Measurements from ENCODE around the gene CRYBA2.

Gene CRYBA2

DNA sequence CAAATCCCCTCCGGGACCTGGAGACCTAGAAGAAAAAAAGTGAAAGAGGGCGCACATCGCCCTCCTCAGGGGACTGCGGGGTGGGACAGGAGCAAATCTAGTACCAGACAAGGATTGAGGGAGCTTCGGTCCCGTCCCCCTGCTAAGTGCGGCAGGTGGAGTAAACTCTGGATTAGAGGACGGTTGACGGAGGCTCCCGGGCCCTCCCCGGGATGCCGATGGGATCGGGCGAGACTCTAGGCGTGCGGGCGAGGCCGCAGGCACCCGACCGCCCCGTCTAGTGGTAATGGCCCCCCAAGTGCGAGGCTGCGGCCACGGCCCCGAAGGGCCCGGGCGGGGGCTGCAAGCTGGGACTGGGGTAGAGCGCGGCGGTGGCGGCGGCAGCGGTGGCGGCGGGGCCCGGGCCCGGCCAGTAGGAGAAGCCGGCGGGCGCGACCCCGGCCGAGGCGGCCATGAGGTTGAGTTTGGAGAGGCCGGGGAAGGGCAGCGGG is 11.8 kb downstream of the CRYBA2 start:
- no peak for DNase-seq

DNA sequence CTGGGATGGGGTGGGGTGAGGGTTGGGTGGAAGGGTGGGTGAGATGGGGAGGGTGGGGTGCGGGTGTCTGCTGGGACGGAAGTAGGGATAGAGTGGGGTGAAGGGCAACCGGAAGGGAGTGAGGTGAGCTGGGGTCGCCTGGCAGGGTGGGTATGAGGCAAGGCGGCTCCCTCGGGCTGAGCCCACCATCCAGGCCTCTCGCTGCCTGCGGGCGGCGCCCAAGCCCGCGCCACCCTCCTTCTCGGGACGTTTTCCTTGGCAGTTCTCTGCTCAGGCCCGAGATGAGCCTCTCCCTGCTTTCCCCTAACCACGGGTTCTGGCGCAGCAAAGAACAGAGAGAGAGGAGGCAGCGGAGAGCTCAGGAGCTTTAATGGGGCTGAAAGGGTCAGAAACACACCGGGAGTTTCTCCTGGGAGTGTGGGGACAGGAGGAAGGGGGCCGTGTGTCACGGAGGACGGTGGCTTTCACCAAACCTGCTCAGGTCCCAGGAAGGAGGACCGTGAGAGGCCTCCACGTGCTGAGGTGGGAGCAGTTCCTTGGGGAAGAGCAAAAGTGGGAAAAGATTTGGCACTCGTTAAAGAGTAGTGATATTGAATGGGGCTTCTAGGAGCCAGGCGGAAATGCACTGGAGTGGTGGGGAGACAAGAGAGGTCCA is 12.4 kb downstream of the CRYBA2 start:
- DNase-seq: no peak

DNA sequence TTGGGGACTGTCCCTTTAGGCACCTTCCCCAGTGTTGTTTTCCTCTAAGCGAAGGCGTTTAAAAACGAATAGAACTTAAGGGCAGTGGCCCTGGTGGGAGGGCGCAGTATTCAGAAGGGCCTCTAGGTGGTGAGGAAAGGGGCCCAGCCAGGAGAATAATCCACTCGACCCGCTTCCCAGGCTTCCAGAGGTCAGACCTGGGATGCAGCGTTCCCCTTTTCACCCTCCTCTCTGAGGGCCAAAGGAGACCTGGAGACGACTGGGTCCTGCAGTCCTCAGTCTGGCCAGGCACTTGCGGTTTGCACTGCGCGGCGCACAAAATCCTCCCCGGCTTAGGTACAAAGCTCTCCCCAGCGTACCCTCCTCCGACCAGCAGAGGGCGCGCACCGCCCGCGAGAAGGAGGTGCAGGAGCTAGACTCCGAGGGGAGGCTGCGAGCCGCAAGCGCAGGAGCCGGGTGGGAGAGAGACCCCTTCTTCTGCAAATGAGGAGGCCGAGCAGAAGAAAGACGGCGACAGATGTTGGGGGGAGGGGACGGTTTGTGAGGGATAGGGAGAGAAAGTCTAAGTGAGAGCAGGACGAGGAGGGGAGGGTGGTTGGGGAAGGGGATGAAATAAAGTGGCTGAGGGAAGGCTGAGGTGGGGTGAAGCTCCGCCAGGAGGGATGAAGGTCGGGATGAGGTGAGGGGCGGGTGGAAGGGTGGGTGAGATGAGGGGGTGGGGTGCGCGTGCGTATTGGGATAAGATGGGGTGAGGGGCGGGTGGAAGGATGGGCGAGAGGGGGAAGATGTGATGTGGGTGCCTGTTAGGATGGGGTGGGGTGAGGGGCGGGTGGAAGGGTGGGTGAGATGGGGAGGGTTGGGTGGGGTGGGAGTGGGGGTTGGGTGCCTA is 13.1 kb downstream of the CRYBA2 start:
- peak; percentile 61 to 68 for DNase-seq

DNA sequence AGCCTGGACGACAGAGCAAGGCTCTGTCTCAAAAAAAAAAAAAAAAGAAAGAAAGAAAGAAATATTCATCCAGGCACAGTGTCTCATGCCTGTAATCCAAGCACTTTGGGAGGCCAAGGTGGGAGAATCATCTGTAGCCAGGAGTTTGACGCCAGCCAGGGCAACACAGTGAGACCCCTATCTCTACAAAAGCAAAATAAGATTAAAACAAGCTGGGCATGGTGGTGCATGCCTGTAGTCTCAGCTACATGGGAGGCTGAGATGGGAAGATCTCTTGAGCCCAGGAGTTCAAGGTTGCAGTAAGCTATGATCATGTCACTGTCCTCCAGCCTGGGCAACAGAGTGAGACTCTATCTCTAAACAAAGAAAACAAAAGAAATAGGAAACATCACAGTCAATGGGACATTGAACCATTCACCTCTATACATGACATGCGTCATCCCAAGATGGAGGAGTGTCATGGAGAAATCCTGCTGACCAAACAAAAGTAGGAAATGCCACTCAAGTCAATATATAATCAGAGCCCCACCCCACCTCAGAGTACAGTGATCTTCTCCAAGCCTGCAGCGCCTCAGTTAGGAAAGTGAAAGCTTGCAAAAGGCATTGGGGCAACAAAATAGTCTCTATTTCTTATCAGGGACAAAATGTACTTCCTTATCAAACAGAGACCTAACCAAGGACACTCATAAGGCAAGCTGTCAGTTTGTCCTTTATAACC is 18.0 kb downstream of the CRYBA2 start:
- no peak for DNase-seq

DNA sequence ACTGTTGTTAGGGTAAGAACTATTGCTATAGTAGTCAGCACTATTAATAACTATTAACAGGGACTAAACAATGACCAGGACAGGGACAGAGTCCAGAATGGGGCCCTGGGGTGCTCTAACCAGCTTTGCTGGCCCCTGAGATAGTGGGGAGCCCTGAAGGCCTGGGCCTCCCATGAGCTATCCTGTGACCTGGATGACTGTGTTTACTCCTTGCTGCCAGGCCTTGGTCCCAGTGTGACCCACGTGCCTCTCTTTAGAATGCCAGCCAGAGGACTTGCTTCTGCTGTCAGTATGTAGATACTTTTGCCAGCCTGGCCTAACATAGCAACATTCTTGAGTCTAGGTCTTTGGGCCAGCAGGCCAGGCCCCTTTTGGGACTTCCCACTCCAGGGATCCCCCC is 22.3 kb downstream of the CRYBA2 start:
- no peak for DNase-seq

DNA sequence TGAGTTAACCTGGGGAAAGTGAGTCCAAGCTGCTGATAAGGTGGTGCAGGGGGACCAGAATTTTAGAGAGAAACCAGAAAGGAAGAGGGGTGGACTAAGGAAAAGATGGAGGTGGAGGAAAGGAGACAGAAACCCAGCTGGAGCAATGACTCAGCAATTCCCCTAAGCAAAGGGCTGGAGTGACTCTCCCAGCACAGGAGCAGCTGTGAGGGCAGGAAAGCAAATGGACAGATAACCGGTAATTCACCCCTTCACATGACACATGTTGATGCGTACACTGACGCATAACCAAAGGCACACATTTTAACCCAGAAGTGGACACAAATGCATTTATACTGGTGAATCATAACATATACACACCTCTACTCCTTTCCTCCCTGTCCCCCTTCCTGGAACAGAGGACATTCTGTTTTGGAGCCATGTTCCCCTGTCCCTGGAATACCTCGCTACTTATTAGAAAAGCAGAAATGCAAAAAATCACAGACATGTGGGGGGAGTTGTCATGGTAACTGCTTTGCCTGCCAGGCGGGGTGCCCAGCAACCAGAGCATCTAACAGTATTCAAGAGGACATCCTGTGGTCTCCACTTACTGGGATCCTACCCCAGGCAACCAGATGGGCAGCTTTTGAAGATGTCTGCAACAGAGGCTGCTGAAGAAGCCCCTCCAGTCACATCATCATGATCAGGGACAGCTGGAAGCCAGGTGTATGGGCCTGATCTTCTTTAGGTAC is 29.0 kb downstream of the CRYBA2 start:
- no peak for DNase-seq

DNA sequence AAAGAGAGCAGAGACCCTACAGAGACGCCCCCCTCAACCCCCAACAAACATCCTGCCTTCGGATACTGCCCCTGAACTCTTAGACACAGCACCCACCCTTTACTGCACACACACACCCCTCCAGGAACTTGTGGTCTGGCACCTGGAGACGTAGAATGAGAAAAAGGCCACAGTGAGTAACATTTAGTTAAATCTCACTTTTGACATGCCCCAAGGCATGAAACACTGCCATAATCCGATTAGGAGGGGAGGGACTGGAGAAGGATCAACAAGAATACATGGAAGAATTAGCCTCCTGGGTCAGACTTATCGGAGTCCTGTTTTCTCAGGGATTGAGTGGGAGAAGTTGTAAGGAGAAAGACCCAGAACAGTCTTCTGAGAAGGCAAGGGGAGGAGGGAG is 29.6 kb downstream of the CRYBA2 start:
- DNase-seq: no peak

DNA sequence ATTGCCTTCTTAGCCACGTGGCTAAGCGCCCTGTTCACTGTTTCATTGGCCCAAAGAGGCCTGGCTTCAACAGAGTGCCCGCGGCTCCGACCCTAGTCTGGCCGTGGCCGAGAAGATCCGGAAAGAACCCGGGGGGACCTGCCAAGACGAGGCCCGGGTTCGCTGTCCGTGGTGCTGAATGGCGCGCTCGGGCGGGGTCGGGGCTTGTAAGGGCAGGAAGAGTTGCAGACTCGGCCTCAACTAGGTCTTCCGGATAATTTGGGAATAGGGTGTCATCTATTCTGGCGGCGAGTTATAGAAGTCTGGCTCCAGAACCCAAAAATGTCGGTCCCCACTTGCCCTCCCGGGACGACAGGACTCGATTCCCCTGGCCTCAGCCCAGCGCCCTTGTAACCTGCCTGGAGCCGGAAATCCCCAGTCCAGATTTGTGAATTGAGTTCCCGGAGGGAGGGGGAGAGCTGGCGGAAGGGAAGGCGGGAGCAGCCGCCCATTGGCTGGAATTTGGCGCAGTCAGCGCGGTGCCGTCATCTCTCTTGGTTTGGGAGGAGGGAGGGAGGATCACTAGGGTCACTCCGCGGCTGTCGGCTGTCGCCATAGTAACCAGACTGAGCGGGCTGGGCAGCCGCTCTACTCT is 30.2 kb downstream of the CRYBA2 start:
- DNase-seq: no peak

DNA sequence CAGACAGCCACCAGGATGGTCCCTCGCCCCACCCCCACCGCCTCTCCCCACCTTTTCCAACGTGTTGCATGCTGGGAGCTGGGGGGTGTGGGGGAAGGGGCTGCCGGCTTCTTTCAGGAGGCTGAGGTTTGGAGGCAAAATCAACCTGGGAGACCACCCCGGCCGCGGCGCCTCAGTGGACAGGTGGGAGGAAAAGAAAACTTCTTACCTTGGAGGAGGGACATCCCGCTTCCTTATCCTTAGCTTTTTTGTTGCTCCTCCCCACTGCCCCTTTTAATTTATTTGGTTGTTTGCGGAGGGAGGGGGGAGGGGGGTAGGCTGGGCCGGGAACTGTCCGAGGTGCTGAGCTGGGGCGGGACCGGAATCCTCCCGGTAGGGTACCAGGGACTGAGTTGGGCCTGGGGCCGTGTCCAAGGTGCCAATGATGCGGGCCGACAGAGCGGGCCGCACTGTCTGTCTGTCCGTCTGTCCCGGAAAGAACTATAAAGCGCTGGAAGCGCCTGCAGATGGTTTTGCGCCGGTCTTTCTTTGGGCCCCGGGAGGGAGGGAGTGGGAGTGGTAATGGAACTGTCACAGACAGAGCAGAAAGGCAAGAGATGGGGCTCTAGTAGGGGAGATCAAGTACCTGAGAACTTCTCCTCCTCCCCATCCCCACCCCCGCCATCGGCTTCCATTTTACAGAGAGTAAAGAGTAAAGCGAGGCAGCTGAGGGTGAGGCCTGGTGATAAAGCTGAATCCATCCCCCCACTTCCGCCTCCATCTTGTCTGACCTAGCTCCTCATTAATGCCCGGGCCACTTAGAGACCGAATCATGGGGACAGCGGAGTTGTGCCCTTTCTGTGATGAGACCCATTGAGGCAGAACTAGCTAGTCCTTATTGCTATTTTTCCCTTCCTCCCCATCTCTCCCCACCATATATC is 31.3 kb downstream of the CRYBA2 start:
- no peak for DNase-seq

DNA sequence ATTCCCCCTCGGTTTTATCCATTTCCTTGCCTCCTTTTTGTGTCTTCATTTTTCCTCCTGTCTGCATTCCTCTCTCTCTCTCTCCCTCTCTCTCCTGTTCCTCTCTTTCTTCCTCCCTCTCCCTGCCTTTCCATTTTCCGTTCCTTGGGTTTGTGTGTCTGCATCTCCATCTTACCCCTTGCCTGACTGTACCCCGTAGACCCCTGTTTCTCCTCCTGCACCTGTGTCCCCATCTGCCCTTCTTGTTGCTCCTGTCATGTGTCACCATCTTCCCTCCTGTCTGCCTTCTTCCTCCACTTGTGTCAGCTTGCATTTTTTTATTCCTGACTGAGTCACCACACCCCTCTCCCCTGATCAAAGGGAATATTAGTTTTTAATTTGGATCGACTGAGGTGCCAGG is 32.0 kb downstream of the CRYBA2 start:
- no peak for DNase-seq

DNA sequence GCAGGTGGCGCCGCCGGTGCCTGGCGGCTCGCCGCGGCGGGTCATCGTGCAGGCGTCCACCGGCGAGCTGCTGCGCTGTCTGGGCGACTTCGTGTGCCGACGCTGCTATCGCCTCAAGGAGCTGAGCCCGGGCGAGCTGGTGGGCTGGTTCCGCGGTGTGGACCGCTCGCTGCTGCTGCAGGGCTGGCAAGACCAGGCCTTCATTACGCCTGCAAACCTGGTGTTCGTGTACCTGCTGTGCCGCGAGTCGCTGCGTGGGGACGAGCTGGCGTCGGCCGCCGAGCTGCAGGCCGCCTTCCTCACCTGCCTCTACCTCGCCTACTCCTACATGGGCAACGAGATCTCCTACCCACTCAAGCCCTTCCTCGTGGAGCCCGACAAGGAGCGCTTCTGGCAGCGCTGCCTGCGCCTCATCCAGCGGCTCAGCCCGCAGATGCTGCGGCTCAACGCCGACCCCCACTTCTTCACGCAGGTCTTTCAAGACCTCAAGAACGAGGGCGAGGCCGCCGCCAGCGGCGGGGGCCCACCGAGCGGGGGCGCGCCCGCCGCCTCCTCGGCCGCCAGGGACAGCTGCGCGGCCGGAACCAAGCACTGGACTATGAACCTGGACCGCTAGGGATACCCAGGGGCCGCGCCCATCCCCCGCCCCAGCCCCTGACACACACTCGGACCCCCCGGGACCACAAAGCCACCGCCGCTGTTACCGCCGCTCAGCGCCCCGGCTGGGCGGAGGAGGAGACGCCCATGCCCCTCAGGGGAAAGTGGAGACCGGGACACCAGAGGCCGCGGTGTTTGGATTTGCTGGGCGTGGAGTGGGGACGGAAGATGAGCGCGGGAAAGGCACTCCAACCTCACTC is 32.7 kb downstream of the CRYBA2 start:
- DNase-seq: no peak

DNA sequence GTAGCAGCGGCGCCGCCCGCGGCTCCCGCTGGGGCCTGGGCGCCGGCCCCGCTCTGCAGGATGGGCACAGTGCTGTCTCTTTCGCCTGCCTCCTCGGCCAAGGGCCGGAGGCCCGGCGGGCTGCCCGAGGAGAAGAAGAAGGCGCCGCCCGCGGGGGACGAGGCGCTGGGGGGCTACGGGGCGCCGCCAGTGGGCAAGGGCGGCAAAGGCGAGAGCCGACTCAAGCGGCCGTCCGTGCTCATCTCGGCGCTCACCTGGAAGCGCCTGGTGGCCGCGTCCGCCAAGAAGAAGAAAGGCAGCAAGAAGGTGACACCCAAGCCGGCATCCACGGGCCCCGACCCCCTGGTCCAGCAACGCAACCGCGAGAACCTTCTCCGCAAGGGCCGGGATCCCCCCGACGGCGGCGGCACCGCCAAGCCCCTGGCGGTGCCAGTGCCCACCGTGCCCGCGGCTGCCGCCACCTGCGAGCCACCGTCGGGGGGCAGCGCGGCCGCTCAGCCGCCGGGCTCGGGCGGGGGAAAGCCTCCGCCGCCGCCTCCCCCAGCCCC is 33.4 kb downstream of the CRYBA2 start:
- DNase-seq: no peak

DNA sequence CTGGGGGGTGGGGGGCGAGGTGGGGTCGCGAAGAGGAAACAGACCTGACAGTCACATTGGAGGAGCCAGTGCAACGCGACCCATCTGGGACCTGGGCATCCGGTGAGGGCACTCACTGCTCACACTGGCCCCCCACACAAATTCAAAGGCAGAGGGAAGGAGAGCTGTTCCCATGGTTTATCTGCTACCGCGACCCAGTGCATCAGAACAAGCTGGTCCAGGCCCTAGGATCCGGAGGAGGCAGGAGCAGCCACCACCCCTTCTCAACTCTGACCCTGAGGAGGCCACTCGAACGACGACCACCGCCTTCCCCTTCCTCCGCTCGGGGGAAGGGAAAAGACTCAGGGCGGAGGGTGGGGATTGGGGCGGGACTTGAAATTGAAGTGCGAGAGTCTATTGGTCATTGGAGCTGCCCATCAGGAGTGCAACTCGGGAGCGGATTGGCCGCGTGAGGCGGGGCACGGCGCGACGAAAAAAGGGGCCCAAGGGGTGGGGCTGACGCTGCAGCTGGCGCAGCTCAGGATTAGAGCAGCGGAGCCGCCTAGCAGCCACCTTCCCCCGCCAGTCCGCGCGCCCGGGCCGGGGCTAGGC is 34.0 kb downstream of the CRYBA2 start, which contains the start of gene CDK5R2:
Gene CDK5R2 (plus strand): TSS at position 526 of the 591 bp plus-strand sequence. CDS start 155 bp downstream, outside the sequence.
- no peak for DNase-seq

DNA sequence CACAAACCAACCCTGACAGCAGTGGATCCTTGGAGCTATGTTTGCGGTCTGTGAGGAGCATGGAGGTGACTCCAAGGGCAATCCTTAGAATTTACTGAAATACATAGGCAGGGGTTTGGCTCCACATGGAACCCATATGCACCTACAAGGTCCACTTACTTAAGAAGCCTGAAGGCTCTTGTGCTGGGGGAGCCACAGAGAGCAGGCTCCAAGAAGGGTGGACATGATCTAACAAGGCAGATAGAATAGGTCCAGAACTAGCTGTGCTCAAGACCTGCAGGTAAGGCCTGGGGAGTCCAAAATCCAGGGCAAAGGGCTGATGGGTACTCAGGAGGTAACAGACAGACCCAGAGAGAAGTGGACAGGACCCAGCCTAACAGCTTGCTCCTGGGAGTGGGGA is 34.9 kb downstream of the CRYBA2 start:
- no peak for DNase-seq

DNA sequence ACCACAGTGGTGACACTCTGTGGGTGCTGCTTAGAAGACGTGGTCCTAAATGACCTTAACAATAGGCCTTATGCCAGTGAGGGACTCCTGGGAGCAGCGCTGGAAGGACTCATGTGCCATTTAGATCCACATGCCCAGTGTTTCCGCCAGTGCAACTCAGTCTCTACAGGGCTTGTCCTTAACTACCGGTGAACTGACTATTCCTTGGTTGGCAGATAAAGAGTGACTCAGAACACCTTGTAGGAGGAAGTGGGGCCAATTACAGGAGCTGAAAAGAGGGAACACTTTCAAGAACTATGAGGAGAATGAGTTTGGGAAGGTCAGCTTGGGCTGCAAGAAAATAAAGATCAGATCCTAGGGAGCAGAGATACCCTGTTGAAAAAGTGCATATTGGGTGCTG is 35.6 kb downstream of the CRYBA2 start:
- DNase-seq: no peak

DNA sequence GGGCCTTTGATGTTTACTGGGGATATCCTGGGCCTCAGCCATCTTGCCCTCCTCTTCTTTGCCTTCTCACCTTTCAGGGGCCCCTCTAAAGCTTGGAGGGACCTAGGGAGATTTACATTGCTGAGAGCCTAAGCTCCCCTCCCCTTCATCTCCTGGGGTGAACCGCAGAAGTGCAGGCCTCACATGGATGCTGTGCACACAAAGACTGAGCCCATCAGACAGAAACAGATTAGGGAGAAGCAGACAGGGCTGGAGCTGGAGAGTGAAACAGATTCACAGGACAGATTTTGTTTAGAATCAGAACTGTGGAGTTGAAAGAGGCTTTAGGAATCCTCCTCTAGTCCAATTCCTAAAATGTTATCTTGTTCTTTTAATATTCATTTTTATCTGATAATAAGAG is 37.2 kb downstream of the CRYBA2 start:
- DNase-seq: no peak

DNA sequence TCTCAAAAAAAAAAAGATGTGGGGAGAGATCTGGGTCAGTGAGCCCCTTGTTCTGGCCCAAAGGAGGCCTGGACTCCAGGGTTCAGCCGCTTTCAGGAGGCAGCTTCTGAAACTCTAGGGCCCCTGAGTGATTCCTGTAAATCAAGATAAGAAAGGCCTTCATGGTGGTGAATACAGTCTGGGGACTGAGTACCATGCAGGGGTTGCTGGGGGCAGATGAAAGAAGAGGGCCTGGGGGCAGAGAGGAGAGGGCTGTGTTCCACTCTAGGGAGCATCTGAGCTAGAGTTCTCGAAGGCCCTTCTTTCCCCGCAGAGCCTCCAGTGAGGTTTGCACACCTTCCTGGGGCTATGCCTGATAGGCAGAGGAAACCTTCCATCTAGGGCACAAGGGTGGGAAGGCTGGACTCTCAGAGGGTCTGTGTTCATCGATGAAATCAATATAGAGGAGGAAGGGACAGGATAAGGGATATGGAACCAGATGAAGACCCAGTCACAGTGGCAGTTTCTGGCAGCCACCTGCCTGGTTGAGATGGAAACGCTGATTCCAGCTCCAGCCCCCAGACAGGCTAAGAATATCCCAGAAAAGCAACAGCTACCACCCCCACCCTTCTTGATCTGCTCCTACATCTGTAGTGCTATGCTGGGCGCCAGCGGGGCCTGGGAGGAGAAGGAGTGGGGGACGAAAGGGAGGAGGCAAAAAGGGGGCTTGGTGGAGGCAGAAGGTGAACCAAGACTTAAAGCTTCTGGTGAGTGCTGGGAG is 38.5 kb downstream of the CRYBA2 start:
- no peak for DNase-seq

DNA sequence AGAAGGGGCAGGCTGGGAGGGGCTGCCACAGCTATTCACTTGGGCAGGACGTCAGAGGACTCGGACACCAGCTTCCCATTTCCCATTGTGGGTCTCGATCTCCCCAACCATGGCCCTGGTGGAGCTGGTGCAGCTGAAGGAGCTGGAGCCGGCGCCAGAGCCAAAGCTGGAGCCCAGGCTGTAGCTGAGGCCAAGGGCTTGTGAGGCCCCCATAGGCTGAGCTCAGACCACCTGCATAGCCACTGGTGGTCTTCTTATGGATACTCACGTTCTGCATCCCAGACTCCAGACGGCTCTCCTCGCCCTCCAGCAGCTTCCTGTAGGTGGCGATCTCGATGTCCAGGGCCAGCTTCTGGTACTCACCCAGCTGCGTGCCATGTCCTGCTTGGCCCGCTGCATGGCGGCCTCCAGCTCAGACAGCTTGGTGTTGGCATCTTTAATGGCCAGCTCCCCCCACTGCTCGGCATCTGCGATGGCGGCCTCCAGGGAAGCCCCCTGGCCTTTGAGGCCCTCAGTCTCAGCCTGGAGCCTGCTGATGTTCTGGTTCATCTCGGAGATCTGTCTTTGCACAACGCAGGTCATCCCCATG is 39.8 kb downstream of the CRYBA2 start:
- no peak for DNase-seq
